Uterine smooth muscle cell (primary cell): ENCODE data around the gene P3H2. TPM values are rescaled to one million over a fixed set of nuclear protein-coding genes. Genes with fewer than 3 reads are reported as not detected.

Experiments used
- total RNA-seq: library from RNA; depleted of rRNA; stranded (reverse); fragments of >200 nt; gene quantifications from 2 replicates; pipeline ENCODE4 v1.2.3, GENCODE V29; 2014

Gene P3H2, protein sequence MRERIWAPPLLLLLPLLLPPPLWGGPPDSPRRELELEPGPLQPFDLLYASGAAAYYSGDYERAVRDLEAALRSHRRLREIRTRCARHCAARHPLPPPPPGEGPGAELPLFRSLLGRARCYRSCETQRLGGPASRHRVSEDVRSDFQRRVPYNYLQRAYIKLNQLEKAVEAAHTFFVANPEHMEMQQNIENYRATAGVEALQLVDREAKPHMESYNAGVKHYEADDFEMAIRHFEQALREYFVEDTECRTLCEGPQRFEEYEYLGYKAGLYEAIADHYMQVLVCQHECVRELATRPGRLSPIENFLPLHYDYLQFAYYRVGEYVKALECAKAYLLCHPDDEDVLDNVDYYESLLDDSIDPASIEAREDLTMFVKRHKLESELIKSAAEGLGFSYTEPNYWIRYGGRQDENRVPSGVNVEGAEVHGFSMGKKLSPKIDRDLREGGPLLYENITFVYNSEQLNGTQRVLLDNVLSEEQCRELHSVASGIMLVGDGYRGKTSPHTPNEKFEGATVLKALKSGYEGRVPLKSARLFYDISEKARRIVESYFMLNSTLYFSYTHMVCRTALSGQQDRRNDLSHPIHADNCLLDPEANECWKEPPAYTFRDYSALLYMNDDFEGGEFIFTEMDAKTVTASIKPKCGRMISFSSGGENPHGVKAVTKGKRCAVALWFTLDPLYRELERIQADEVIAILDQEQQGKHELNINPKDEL
- 14.1 and 15.7 TPM in 2 replicates for total RNA-seq

DNA sequence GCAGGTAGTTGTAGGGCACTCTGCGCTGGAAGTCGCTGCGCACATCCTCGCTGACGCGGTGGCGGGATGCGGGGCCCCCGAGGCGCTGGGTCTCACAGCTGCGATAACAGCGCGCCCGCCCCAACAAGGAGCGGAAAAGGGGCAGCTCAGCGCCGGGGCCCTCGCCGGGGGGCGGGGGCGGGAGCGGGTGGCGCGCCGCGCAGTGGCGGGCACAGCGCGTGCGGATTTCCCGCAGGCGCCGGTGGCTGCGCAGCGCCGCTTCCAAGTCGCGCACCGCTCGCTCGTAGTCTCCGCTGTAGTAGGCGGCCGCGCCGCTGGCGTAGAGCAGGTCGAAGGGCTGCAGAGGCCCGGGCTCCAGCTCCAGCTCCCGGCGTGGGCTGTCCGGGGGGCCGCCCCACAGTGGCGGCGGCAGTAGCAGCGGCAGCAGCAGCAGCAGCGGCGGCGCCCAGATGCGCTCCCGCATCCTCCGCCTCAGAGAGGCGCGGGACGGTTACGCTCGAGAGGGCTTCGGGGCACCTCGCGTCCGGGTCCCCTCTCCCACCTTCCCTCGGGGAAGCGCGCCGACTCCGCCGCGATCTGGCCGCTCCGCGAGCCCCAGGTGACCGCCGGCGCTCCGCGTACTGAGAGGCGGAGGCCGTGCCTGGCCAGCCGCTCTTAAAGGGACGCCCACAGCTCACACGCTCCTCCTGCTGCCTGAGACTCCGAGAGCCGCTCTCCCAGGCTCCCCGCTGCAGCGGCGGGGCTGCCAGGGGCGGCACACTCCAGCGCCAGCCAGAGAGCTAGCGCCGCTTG is at the start of gene P3H2:
TSS of gene P3H2 (minus strand) at position 629 of the 792 bp plus-strand sequence. CDS start at position 463, 166 bp downstream.

Other genes with a start within 250 kb of the P3H2 start
- gene CLDN1, start 201.5 kb upstream of the P3H2 start, total RNA-seq: 0.25 and 0.55 TPM in 2 replicates